Endothelial cell of umbilical vein (primary cell): ENCODE results near the gene BOLA2B.
"Not testable (repeated sequence)": the region's sequence is repeated elsewhere in the genome, so short reads cannot be mapped to it uniquely, and the experiment has no call there.

Experiments
- CTCF ChIP-seq, 2 donors: IDR thresholded peaks; 1 replicate in 1 of 2; 2 replicates in 1 of 2; pipeline ENCODE4 v1.5.1; 2011; ENCODE audit warnings: low read length in 2 of 2, mild to moderate bottlenecking in 2 of 2, moderate library complexity in 2 of 2, control low read depth in 1 of 2, inconsistent platforms in 1 of 2, low read depth in 1 of 2; ENCODE audit not compliant: insufficient read depth in 1 of 2; ENCODE audit errors: extremely low read depth in 1 of 2
- EZH2 ChIP-seq: IDR thresholded peaks from 2 replicates; pipeline ENCODE4 v1.6.1; 2012; ENCODE audit warnings: borderline replicate concordance, low read depth, mild to moderate bottlenecking, moderate library complexity, low read length, inconsistent platforms; ENCODE audit not compliant: severe bottlenecking
- MAX ChIP-seq: IDR thresholded peaks from 2 replicates; pipeline ENCODE4 v1.6.1; 2011; ENCODE audit not compliant: insufficient read depth, insufficient read length
- POLR2A ChIP-seq: IDR thresholded peaks from 2 replicates; pipeline ENCODE4 v1.6.1; 2012; ENCODE audit warnings: low read depth, mild to moderate bottlenecking, control low read depth, low read length
- POLR2AphosphoS5 ChIP-seq: IDR thresholded peaks from 2 replicates; pipeline ENCODE4 v1.6.1; 2012; ENCODE audit warnings: low read depth, mild to moderate bottlenecking, control low read depth, low read length, moderate library complexity; ENCODE audit not compliant: insufficient read depth

- TF ChIP-seq POLR2A; CTCF (IDR thresholded peaks at IDR 0.05; ENCODE audit: extremely low read depth in 1 of 2, insufficient read depth in 1 of 2, low read depth in 1 of 2, low read length in 2 of 2); EZH2; POLR2AphosphoS5; MAX: not testable (repeated sequence)
Observed at GRCh38 chr16:30191158-30191557, 2.3 kb downstream of the BOLA2B start.
